OCI-LY1 (cell line): ENCODE data around the gene PLVAP.

Source experiments
- H2AFZ ChIP-seq: fragments of 200-600 bp; sonication (generic), shearing (Covaris generic); 2 replicates; pipeline ENCODE4 v1.6.0; 2014; ENCODE audit warnings: antibody characterized with exemption, mild to moderate bottlenecking, low read length
- H3F3A ChIP-seq: fragments of 200-600 bp; sonication (generic), shearing (Covaris generic); 2 replicates; pipeline ENCODE4 v1.6.0; 2014; ENCODE audit warnings: mild to moderate bottlenecking, antibody characterized with exemption, low read length, moderate library complexity; ENCODE audit not compliant: insufficient read depth
- H3K27ac ChIP-seq: fragments of 200-600 bp; sonication (generic); 2 replicates; pipeline ENCODE4 v1.5.1; 2014; ENCODE audit warnings: low read length, mixed run types, mild to moderate bottlenecking, low read depth; ENCODE audit not compliant: poor library complexity, severe bottlenecking
- H3K27me3 ChIP-seq: fragments of 200-600 bp; sonication (generic); 2 replicates; pipeline ENCODE4 v1.6.0; 2014; ENCODE audit warnings: antibody characterized with exemption, mild to moderate bottlenecking, low read length, moderate library complexity; ENCODE audit not compliant: insufficient read depth
- H3K36me3 ChIP-seq: fragments of 200-600 bp; sonication (generic); 2 replicates; pipeline ENCODE4 v1.6.1; 2014; ENCODE audit warnings: mild to moderate bottlenecking, antibody characterized with exemption, low read length, moderate library complexity, mixed read lengths; ENCODE audit not compliant: insufficient read depth
- H3K4me1 ChIP-seq: fragments of 200-600 bp; sonication (generic); 2 replicates; pipeline ENCODE4 v1.5.1; 2014; ENCODE audit warnings: mild to moderate bottlenecking, low read length, moderate library complexity; ENCODE audit not compliant: insufficient read depth, severe bottlenecking
- H3K4me2 ChIP-seq: fragments of 200-600 bp; sonication (generic), shearing (Covaris generic); 2 replicates; pipeline ENCODE4 v1.6.1; 2014; ENCODE audit warnings: low read length
- H3K4me3 ChIP-seq: fragments of 200-600 bp; sonication (generic); 2 replicates; pipeline ENCODE4 v1.5.1; 2014; ENCODE audit warnings: low read length, low read depth, mild to moderate bottlenecking, mixed read lengths; ENCODE audit not compliant: poor library complexity, severe bottlenecking
- H3K79me2 ChIP-seq: fragments of 200-600 bp; shearing (Covaris generic); 2 replicates; pipeline ENCODE4 v1.6.1; 2016; ENCODE audit warnings: mixed run types, low read length, mixed read lengths; ENCODE audit not compliant: insufficient read depth
- H3K9ac ChIP-seq: fragments of 200-600 bp; sonication (generic), shearing (Covaris generic); 2 replicates; pipeline ENCODE4 v1.6.1; 2014; ENCODE audit warnings: mild to moderate bottlenecking, low read length, mixed read lengths
- H3K9me2 ChIP-seq: fragments of 200-600 bp; sonication (generic), shearing (Covaris generic); 2 replicates; pipeline ENCODE4 v1.6.1; 2014; ENCODE audit warnings: low read depth, mild to moderate bottlenecking, low read length, mixed read lengths
- H3K9me3 ChIP-seq: fragments of 200-600 bp; shearing (Covaris generic); 2 replicates; pipeline ENCODE4 v1.6.1; 2014; ENCODE audit warnings: low read length, mixed read lengths
- H4K20me1 ChIP-seq: fragments of 200-600 bp; sonication (generic), shearing (Covaris generic); 2 replicates; pipeline ENCODE4 v1.6.0; 2016; ENCODE audit warnings: mild to moderate bottlenecking, low read length; ENCODE audit not compliant: insufficient read depth
- EZH2 ChIP-seq: fragments of 200-600 bp; sonication (generic), shearing (Covaris generic); IDR thresholded peaks from 2 replicates; pipeline ENCODE4 v1.8.0; 2017; ENCODE audit warnings: borderline replicate concordance, mixed run types, mild to moderate bottlenecking, antibody characterized with exemption, low read length, moderate library complexity, mixed read lengths
- TF ChIP-seq, protein P1 (sequence below): fragments of 200-600 bp; sonication (generic), shearing (Covaris generic); IDR thresholded peaks from 2 replicates; pipeline ENCODE4 v1.5.1; 2017; ENCODE audit warnings: mild to moderate bottlenecking, antibody characterized with exemption, low read length, moderate library complexity, mixed read lengths

PLVAP gene

DNA sequence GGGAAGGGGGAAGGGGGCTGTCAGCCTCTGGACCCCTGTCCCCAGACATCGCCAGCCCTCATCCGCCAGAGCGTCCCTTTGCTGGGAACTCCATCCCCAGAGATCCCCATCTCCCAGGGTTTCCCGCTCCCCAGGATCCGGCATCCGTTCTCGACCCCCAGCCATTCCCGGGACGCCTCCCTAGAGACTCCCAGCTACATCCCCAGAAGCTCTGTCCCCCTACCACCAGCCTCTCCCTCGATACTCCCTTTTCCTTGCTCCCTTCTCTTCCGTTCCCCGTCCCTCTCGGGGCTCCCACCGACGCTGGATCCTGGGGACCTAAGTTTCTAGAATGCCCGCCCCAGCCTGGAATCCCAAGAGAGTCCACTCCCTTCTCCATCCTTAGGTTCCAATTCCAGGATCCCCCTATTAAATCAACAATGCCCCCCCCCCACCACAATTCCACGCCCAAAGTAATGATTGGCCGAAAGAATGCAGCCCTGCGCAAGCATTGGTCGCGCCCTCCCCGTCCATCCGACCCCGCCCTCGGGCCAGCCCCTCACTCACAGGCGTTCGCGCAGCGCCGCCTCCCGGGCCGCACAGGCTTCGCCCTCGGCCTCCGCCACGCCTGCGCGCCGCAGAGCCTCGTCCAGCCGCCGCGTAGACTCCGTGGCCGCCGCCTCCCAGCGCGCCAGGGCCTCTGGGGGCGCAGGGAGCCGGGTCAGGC, 13.7 kb upstream of the PLVAP start:
- Histone ChIP-seq H3K4me3 (peak overlapping the region; percentile 55), H2AFZ (no peak overlapping the region), H3K9me3 (peaks cover 3% of the 10 kb centered on the region; the same call in 1 of the 2 replicates), H3K9ac (peak overlapping the region; percentile 35; the same call in 1 of the 2 replicates), H3F3A (no peaks in the 10 kb centered on the region), H3K9me2 (no peaks in the 10 kb centered on the region), H3K27me3 (no peaks in the 10 kb centered on the region; the same call in 1 of the 2 replicates), H3K27ac (no peak overlapping the region), H3K79me2 (no peaks in the 10 kb centered on the region), H4K20me1 (no peaks in the 10 kb centered on the region), H3K4me2 (peak overlapping the region; percentile 75), H3K36me3 (no peaks in the 10 kb centered on the region; the same call in 1 of the 2 replicates), H3K4me1 (peaks cover 16% of the 10 kb centered on the region)
- TF ChIP-seq EZH2 = no peak
- TF ChIP-seq, protein P1, sequence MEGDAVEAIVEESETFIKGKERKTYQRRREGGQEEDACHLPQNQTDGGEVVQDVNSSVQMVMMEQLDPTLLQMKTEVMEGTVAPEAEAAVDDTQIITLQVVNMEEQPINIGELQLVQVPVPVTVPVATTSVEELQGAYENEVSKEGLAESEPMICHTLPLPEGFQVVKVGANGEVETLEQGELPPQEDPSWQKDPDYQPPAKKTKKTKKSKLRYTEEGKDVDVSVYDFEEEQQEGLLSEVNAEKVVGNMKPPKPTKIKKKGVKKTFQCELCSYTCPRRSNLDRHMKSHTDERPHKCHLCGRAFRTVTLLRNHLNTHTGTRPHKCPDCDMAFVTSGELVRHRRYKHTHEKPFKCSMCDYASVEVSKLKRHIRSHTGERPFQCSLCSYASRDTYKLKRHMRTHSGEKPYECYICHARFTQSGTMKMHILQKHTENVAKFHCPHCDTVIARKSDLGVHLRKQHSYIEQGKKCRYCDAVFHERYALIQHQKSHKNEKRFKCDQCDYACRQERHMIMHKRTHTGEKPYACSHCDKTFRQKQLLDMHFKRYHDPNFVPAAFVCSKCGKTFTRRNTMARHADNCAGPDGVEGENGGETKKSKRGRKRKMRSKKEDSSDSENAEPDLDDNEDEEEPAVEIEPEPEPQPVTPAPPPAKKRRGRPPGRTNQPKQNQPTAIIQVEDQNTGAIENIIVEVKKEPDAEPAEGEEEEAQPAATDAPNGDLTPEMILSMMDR = peak; percentile 62

DNA sequence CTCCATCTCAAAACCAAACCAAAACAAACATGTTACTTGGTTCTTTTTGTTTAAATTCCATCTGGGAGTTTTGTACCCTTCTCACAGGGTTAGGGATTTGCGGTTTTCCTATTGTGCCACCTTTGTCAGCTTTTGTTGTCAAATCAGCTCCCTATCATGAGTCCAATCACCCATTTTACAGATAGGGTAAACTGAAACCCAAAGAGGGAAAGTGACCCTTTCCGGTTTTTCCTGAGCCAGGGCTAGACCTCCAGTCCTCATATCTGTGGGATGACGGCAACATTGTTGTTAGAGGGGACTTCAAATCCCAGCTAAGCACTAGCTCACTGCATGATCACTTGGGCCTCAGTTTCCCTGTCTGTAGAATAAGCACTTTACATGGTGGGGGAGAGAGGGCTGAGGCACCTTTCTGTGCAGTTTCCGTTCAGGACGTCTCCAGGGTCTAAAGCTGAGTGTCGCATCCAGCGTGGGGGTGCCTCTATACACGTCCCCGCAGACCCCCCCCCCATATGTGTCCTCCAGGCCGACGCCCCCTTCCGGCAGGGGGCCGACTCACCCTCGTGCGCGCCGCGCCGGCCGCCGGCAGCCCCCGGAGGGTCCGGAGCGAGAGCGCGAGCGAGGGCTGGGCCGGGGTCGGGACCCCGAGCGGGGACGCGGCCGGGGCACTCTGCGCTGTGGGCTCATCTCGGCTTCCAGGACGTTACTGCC, 13.0 kb upstream of the PLVAP start:
- no peak overlapping the region for H3K9ac ChIP-seq

DNA sequence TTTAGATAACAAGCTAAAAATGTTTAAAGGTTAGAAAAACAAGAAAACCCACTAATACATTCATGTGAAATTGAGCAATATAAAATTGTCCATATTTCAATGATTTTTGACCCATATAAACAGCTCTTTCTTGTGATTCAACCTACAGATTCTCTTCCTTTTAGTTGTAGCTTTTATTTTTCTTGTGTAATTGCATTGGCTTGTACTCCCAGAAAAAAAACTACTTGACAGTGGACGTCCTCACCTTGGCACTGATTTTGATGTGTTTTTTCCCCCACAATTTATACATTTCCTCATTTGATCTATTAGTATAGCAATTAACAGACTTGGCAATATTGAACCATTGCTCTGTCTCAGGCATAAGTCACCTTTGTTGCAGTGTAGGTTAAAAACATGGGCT, 12.1 kb upstream of the PLVAP start:
- Histone ChIP-seq H3K4me2 (no peak overlapping the region), H3K4me1 (peaks cover 12% of the 10 kb centered on the region), H3K9me3 (peaks cover 3% of the 10 kb centered on the region; the same call in 1 of the 2 replicates), H3K27me3 (no peaks in the 10 kb centered on the region; the same call in 1 of the 2 replicates), H4K20me1 (no peaks in the 10 kb centered on the region), H3K9ac (no peak overlapping the region), H3K4me3 (no peak overlapping the region), H2AFZ (no peak overlapping the region), H3K79me2 (no peaks in the 10 kb centered on the region), H3K36me3 (no peaks in the 10 kb centered on the region; the same call in 1 of the 2 replicates), H3K9me2 (no peaks in the 10 kb centered on the region), H3F3A (no peaks in the 10 kb centered on the region), H3K27ac (no peak overlapping the region)
- TF ChIP-seq EZH2 = no peak
- TF ChIP-seq, protein P1 = no peak

More for the DNA sequence above, 13.0 kb upstream of the PLVAP start:
- TF ChIP-seq EZH2 = no peak
- TF ChIP-seq, protein P1 = no peak
- H3K9me3 ChIP-seq = peaks cover 3% of the 10 kb centered on the region; the same call in 1 of the 2 replicates
- no peaks in the 10 kb centered on the region for H4K20me1 ChIP-seq
- H2AFZ ChIP-seq = no peak overlapping the region
- H3K27me3 ChIP-seq = no peaks in the 10 kb centered on the region; the same call in 1 of the 2 replicates
- H3K4me3 ChIP-seq = peak overlapping the region; percentile 55
- H3K27ac ChIP-seq = no peak overlapping the region
- H3K36me3 ChIP-seq = no peaks in the 10 kb centered on the region; the same call in 1 of the 2 replicates
- H3K4me2 ChIP-seq = peak overlapping the region; percentile 75; the same call in 1 of the 2 replicates
- peaks cover 14% of the 10 kb centered on the region for H3K4me1 ChIP-seq
- H3K79me2 ChIP-seq = no peaks in the 10 kb centered on the region
- H3K9me2 ChIP-seq = no peaks in the 10 kb centered on the region
- H3F3A ChIP-seq = no peaks in the 10 kb centered on the region
